IMR-90 (cell line): ENCODE data around the gene OSBPL6. TPM values are rescaled to one million over a fixed set of nuclear protein-coding genes. Genes with fewer than 3 reads are reported as not detected.

ENCODE experiments used
- ATAC-seq: fragments of 200-7000 bp; cut with Tn5 transposase; 2 replicates; pipeline ENCODE4 v1.9.1; 2020; ENCODE audit warnings: low read depth, mild to moderate bottlenecking, moderate library complexity
- BruUV-seq: library from RNA; stranded (reverse); fragments of 400-500 nt; replicated peaks from 2 replicates; lab custom pipeline; 2021; lab: Mats Ljungman, UMichigan
- CTCF ChIA-PET: fragments of 300-600 bp; formaldehyde crosslinking; extraction: SDS; loops from one replicate; lab custom pipeline; 2021; ENCODE audit warnings: antibody characterized with exemption; lab: Yijun Ruan, JAX
- POLR2A ChIA-PET: fragments of 300-600 bp; sonication (Branson Sonifier 250); formaldehyde crosslinking; loops from one replicate; lab custom pipeline; 2022; ENCODE audit warnings: antibody characterized with exemption; ENCODE audit not compliant: unreplicated experiment; lab: Charles Lee
- DNase-seq: peaks from one replicate; pipeline ENCODE4 v3.0.0; 2013
- H2AFZ ChIP-seq: replicated peaks from 2 replicates; pipeline ENCODE3; 2013; ENCODE audit warnings: low read length, mild to moderate bottlenecking; ENCODE audit not compliant: poor library complexity
- H2AK5ac ChIP-seq: 2 replicates; pipeline ENCODE4 v1.6.1; 2013; ENCODE audit warnings: low read depth, low read length, inconsistent platforms
- H2AK9ac ChIP-seq: replicated peaks from 2 replicates; pipeline ENCODE3; 2013; ENCODE audit warnings: mild to moderate bottlenecking, low read depth, low read length, moderate library complexity; ENCODE audit not compliant: poor library complexity
- H2BK120ac ChIP-seq: 2 replicates; pipeline ENCODE4 v1.6.1; 2013; ENCODE audit warnings: low read depth, low read length, inconsistent platforms
- H2BK15ac ChIP-seq: 3 replicates; pipeline ENCODE4 v1.6.1; 2013; ENCODE audit warnings: low read depth, low read length, inconsistent platforms
- H2BK20ac ChIP-seq: 2 replicates; pipeline ENCODE4 v1.6.1; 2013; ENCODE audit warnings: low read depth, mild to moderate bottlenecking, inconsistent platforms, low read length, moderate library complexity
- H2BK5ac ChIP-seq: 2 replicates; pipeline ENCODE4 v1.6.1; 2013; ENCODE audit warnings: mild to moderate bottlenecking, low read depth, low read length, inconsistent platforms; ENCODE audit not compliant: poor library complexity, severe bottlenecking
- H3K14ac ChIP-seq: replicated peaks from 2 replicates; pipeline ENCODE4 v1.6.1; 2013; ENCODE audit warnings: low read depth, low read length, inconsistent platforms
- H3K18ac ChIP-seq: 2 replicates; pipeline ENCODE4 v1.6.1; 2013; ENCODE audit warnings: low read depth, low read length, control low read depth
- H3K23ac ChIP-seq: 2 replicates; pipeline ENCODE4 v1.6.1; 2013; ENCODE audit warnings: low read depth, low read length, inconsistent platforms
- H3K27ac ChIP-seq: 2 replicates; pipeline ENCODE4 v1.5.1; 2013; ENCODE audit warnings: mild to moderate bottlenecking, control low read depth, low read length; ENCODE audit not compliant: insufficient read depth
- H3K27me3 ChIP-seq: 2 replicates; pipeline ENCODE4 v1.6.1; 2013; ENCODE audit warnings: low read length; ENCODE audit not compliant: control insufficient read depth, insufficient read depth
- H3K36me3 ChIP-seq: 2 replicates; pipeline ENCODE4 v1.6.1; 2013; ENCODE audit warnings: low read length, mixed read lengths; ENCODE audit not compliant: control insufficient read depth, insufficient read depth
- H3K4ac ChIP-seq: 2 replicates; pipeline ENCODE4 v1.6.1; 2013; ENCODE audit warnings: low read depth, low read length, inconsistent platforms
- H3K4me1 ChIP-seq: 2 replicates; pipeline ENCODE4 v1.6.1; 2013; ENCODE audit warnings: low read length, mixed read lengths; ENCODE audit not compliant: control insufficient read depth, insufficient read depth
- H3K4me2 ChIP-seq: 2 replicates; pipeline ENCODE4 v1.6.1; 2013; ENCODE audit warnings: low read depth, mild to moderate bottlenecking, control low read depth, low read length, moderate library complexity
- H3K4me3 ChIP-seq: 2 replicates; pipeline ENCODE4 v1.5.1; 2013; ENCODE audit warnings: low read depth, mild to moderate bottlenecking, control low read depth, low read length, moderate library complexity; ENCODE audit not compliant: insufficient read depth
- H3K56ac ChIP-seq: 2 replicates; pipeline ENCODE4 v1.6.1; 2013; ENCODE audit warnings: low read length, inconsistent platforms; ENCODE audit not compliant: insufficient read depth; ENCODE audit errors: extremely low read depth
- H3K79me1 ChIP-seq, 2 experiments: 2 replicates each; pipeline ENCODE4 v1.6.1; 2013; ENCODE audit warnings: low read length in 2 of 2, inconsistent platforms in 1 of 2, low read depth in 1 of 2
- H3K9ac ChIP-seq: 2 replicates; pipeline ENCODE4 v1.6.1; 2013; ENCODE audit warnings: low read depth, low read length, control low read depth
- H3K9me1 ChIP-seq: 2 replicates; pipeline ENCODE4 v1.6.1; 2013; ENCODE audit warnings: low read length, inconsistent platforms; ENCODE audit not compliant: insufficient read depth
- H3K9me3 ChIP-seq: 2 replicates; pipeline ENCODE4 v1.6.1; 2013; ENCODE audit warnings: low read length; ENCODE audit not compliant: control insufficient read depth, insufficient read depth
- H4K20me1 ChIP-seq: 2 replicates; pipeline ENCODE4 v1.6.1; 2013; ENCODE audit warnings: low read length, inconsistent platforms; ENCODE audit not compliant: insufficient read depth
- H4K5ac ChIP-seq: 2 replicates; pipeline ENCODE4 v1.6.1; 2013; ENCODE audit warnings: mild to moderate bottlenecking, low read depth, low read length, control low read depth
- H4K8ac ChIP-seq, 2 experiments: 2 replicates each; pipeline ENCODE4 v1.6.1; 2013; ENCODE audit warnings: low read depth in 2 of 2, low read length in 2 of 2, control low read depth in 1 of 2, inconsistent platforms in 1 of 2
- H4K91ac ChIP-seq: 2 replicates; pipeline ENCODE4 v1.6.1; 2013; ENCODE audit warnings: low read depth, low read length, inconsistent platforms; ENCODE audit not compliant: insufficient read depth
- BHLHE40 ChIP-seq: fragments of 150-350 bp; IDR thresholded peaks from 2 replicates; pipeline ENCODE4 v1.6.1; 2016; ENCODE audit warnings: mild to moderate bottlenecking, low read depth, low read length
- CEBPB ChIP-seq: IDR thresholded peaks from 2 replicates; pipeline ENCODE4 v1.6.1; 2012; ENCODE audit warnings: low read depth, low read length, improper control_type of control experiment
- CHD1 ChIP-seq: IDR thresholded peaks from 2 replicates; pipeline ENCODE4 v1.6.1; 2012; ENCODE audit warnings: low read depth, low read length, improper control_type of control experiment
- CTCF ChIP-seq: conservative IDR thresholded peaks from 2 replicates; pipeline ENCODE4 v1.5.1; 2012; ENCODE audit warnings: mild to moderate bottlenecking, low read depth, low read length, improper control_type of control experiment
- ELK1 ChIP-seq: fragments of 150-350 bp; IDR thresholded peaks from 2 replicates; pipeline ENCODE4 v1.6.1; 2016; ENCODE audit warnings: low read depth, mild to moderate bottlenecking, low read length, moderate library complexity, borderline replicate concordance
- FOS ChIP-seq: fragments of 150-350 bp; IDR thresholded peaks from 2 replicates; pipeline ENCODE4 v1.6.1; 2016; ENCODE audit warnings: low read depth, low read length
- MAFK ChIP-seq: IDR thresholded peaks from 2 replicates; pipeline ENCODE4 v1.6.1; 2012; ENCODE audit warnings: low read depth, low read length, improper control_type of control experiment
- MAZ ChIP-seq: IDR thresholded peaks from 2 replicates; pipeline ENCODE4 v1.6.1; 2012; ENCODE audit warnings: low read depth, mild to moderate bottlenecking, low read length, improper control_type of control experiment, moderate library complexity, borderline replicate concordance
- MXI1 ChIP-seq: IDR thresholded peaks from 2 replicates; pipeline ENCODE4 v1.6.1; 2012; ENCODE audit warnings: low read depth, mild to moderate bottlenecking, low read length, moderate library complexity, borderline replicate concordance
- NFE2L2 ChIP-seq: fragments of 150-350 bp; IDR thresholded peaks from 2 replicates; pipeline ENCODE4 v1.6.1; 2016; ENCODE audit warnings: low read depth, mild to moderate bottlenecking, low read length
- POLR2A ChIP-seq: IDR thresholded peaks from 2 replicates; pipeline ENCODE4 v1.6.1; 2012; ENCODE audit warnings: mild to moderate bottlenecking, low read depth, low read length
- RAD21 ChIP-seq: IDR thresholded peaks from 2 replicates; pipeline ENCODE4 v1.6.1; 2012; ENCODE audit warnings: low read length, improper control_type of control experiment
- RFX5 ChIP-seq: IDR thresholded peaks from 2 replicates; pipeline ENCODE4 v1.8.0; 2012; ENCODE audit warnings: low read depth, mild to moderate bottlenecking, low read length, moderate library complexity
- SMC3 ChIP-seq: fragments of 150-350 bp; IDR thresholded peaks from 2 replicates; pipeline ENCODE4 v1.6.1; 2016; ENCODE audit warnings: low read depth, mild to moderate bottlenecking, antibody characterized with exemption, low read length, moderate library complexity
- USF2 ChIP-seq: fragments of 150-350 bp; IDR thresholded peaks from 2 replicates; pipeline ENCODE4 v1.6.1; 2017; ENCODE audit warnings: mild to moderate bottlenecking, antibody characterized with exemption, low read length, low read depth
- WGBS, 2 experiments: methylation state at CpG; one replicate each; pipeline versions ENCODE4 v1.1.5 to v1.1.7; 2013; ENCODE audit warnings: missing lambda C conversion rate in 2 of 2; ENCODE audit not compliant: insufficient read length in 1 of 2; ENCODE audit errors: extremely low coverage in 2 of 2; 5-methylcytosine and 5-hydroxymethylcytosine counted together
- dilution Hi-C: fragments of 300-500 bp; cut with HindIII; formaldehyde crosslinking; loops from one replicate; pipeline ENCODE4 v1.14.3; 2018; ENCODE audit warnings: low sequenced_read_pairs; ENCODE audit not compliant: unreplicated experiment
- in situ Hi-C: fragments of 300-500 bp; cut with MboI; formaldehyde crosslinking; loops from 3 replicates; pipeline ENCODE4 v1.14.3; 2019; ENCODE audit warnings: low sequenced_read_pairs, inconsistent platforms, mixed read lengths
- intact Hi-C: fragments of 100-400 bp; cut with micrococcal nuclease; formaldehyde crosslinking; loops from 2 replicates; pipeline ENCODE4 v1.10.0; 2022
- polyA plus RNA-seq, 3 experiments: library from polyadenylated mRNA; depleted of rRNA; stranded (reverse); fragments of >200 nt; gene quantifications; 2 replicates each; pipeline ENCODE4 v1.2.3, GENCODE V29; 2012; ENCODE audit warnings: low replicate concordance in 1 of 3
- total RNA-seq: library from RNA; depleted of rRNA; stranded (reverse); fragments of >200 nt; gene quantifications from 2 replicates; pipeline ENCODE4 v1.2.3, GENCODE V29; 2012

The OSBPL6 gene
- total and polyA plus RNA-seq, 2 of the 4 experiments (the other 2 are of a cell fraction): 3.2 to 3.7 TPM

GRCh38 chr2:178250429-178250828 is 56.1 kb downstream of the OSBPL6 start:
- Histone ChIP-seq H3K4me1 (no peaks in the 10 kb centered on the region), H3K9me3 (no peaks in the 10 kb centered on the region), H3K4ac (no peak overlapping the region), H3K18ac (no peak overlapping the region), H2BK20ac (no peak overlapping the region), H3K27ac (no peak overlapping the region), H3K14ac (no peak overlapping the region), H2AK9ac (no peak overlapping the region), H4K20me1 (no peaks in the 10 kb centered on the region), H3K9ac (no peak overlapping the region), H4K91ac (no peak overlapping the region), H2BK15ac (no peak overlapping the region), H2BK5ac (no peak overlapping the region), H3K79me1 (peaks cover 0 to 4% of the 10 kb centered on the region in 2 experiments; a peak in 2 of 4 replicates), H3K36me3 (no peaks in the 10 kb centered on the region), H4K5ac (no peak overlapping the region), H3K56ac (no peak overlapping the region), H3K27me3 (no peaks in the 10 kb centered on the region), H3K9me1 (0 out of 2 replicates have a peak, but pooled peaks cover 3% of the 10 kb centered on the region), H3K23ac (no peak overlapping the region), H2AFZ (no peak overlapping the region), H2AK5ac (no peak overlapping the region), H3K4me2 (no peak overlapping the region), H3K4me3 (no peak overlapping the region), H2BK120ac (no peak overlapping the region), H4K8ac (no peak overlapping the region)
- no TSS peak for BruUV-seq
- ATAC-seq (no peak), DNase-seq (no peak)
- intact Hi-C loops (no loop called here), in situ Hi-C loops (no loop called here), dilution Hi-C loops (no loop called here)
- POLR2A ChIA-PET: interaction anchor here (0.6 kb wide), 1 partner anchor 1868 kb away, joined by 23 read pairs; no protein-coding TSS in a partner anchor
- CTCF ChIA-PET: no interaction called here
- WGBS, 2 experiments: 85% methylated on average over 3 of the region's 6 CpGs; no CpG with 5 or more reads in 1 of the 2 experiments
- TF ChIP-seq CHD1 (no peak), RFX5 (no peak), FOS (no peak), NFE2L2 (no peak), SMC3 (no peak), CEBPB (no peak), MAFK (no peak), POLR2A (no peak), BHLHE40 (no peak), MAZ (no peak), ELK1 (no peak), USF2 (no peak), MXI1 (no peak), RAD21 (no peak), CTCF (no peak)
